Mesenteric fat pad (tissue), 1 donor: ENCODE data around the gene CYTIP. TPM values are rescaled to one million over a fixed set of nuclear protein-coding genes. Genes with fewer than 3 reads are reported as not detected.

ENCODE experiments used
- DNase-seq: peaks from one replicate; pipeline ENCODE4 v3.0.0-alpha.2; 2020; ENCODE audit warnings: low spot score
- long read RNA-seq: library from polyadenylated mRNA; unstranded; transcript quantifications from one replicate; pipeline ENCODE4 v2.0.0, GENCODE V29; 2020
- total RNA-seq: library from RNA; stranded (reverse); fragmentation: NEBNext Ultra II Directional; extraction: Animal tissue kit (Norgen Biotek cat#: 25700); gene quantifications from one replicate; pipeline ENCODE4 v1.2.1, GENCODE V29; 2021
- donor health status: DM: yes; HTN: yes; CAD: no.

Gene CYTIP
- 16.0 TPM for total RNA-seq
- long read RNA-seq, transcript CYTIP-201 (8 exons, 2,260 nt): major isoform, 28 of 31 reads
- long read RNA-seq, partial matches to known transcripts: 1 of 31 reads
- long read RNA-seq, other reads (novel, unspliced or antisense): 2 of 31 reads

GRCh38 chr2:157443795-157444640 lies at the start of gene CYTIP:
Gene CYTIP (minus strand): TSS chr2:157444089. CDS start chr2:157444020, 69 bp downstream.
- no peak for DNase-seq

DNA sequence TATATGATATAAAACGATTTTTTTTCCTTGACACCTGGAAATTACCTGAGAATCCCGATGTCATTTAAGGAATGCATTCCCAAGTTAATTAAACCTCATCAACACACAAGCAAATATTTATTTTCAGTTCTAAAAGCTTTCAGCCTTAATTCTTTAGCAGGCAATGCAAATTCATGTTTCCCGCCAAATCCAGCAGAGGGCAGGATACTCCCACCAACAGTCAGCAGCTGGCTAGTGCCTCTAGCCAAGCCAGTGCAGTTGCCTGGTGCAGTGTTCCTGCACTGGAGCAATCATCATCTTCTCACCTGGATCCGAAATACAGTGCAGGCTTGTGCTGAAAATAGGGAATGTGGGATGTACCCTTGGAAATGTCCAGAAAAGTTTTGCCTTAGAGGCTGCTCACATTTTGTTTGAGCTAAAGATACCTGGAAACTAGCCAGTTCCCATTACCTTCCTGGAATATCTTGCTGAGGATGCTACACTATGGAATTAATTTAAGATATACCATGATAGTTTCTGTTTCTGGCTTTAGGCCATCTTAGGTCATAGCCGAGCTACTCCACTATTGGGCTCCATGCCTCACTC lies 48.4 kb upstream of the CYTIP start:
- no peak for DNase-seq

GRCh38 chr2:157489983-157490382 lies 46.1 kb upstream of the CYTIP start:
- no peak for DNase-seq

DNA sequence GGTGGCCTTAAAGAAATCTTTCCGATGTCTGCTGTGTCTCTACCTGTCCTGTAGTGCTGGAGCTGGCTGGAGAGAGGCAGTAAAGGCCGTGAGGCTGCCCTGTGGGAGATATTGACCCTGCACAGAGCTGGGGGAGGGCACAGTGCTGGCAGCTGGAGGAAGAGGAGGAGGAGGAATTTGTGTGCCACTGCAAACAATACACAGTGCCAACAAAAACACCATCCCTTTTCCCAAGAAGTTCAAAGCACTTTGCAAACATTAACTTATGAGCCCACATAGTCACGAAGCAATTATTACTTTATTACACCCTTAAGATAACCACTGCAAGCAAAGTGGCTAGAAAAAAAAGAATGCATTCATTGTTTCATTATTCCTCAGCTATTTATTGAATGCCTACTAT lies 45.0 kb upstream of the CYTIP start:
- no peak for DNase-seq

GRCh38 chr2:157487747-157488146 lies 43.9 kb upstream of the CYTIP start:
- DNase-seq: no peak

- DNase-seq: no peak
These were observed 43.4 kb upstream of the CYTIP start for GRCh38 chr2:157487271-157487610.

GRCh38 chr2:157486596-157487270 lies 42.8 kb upstream of the CYTIP start:
- no peak for DNase-seq

DNA sequence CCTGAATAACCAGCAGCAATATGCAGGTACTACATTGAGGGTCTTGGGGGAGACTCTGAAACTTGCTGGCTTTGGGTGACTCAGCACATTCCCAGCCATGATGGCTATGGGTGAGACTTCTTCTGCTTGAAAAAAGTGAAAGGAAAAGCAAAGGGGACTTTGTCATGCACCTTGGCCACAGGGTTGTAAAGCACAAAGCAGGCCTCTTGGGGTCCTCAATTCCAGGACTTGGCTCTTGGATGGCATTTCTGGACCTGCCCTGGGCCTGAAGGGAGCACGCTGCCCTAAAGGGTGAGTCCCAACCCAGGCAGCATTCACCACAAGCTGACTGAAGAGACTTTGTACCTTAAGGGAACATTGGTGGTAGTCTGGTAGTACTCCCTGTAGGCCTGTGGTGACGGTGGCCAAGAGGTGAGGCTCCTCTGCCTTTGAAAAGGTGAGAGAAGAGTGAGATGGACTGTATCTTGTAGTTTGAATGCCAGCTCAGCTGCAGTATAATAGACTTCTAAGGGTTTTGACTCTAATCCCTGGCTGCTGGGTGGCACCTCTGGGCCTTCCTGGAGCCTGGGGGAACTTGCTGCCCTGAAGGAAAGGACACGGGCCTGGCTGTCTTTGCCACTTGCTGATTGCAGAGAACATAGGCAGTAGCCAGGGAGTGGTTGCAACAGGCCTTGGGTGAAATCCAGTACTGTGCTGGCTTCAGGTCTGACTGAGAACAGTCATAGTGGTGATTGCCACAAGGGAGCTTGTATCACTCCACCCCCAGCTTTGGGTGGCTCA lies 36.5 kb upstream of the CYTIP start:
- DNase-seq: no peak

GRCh38 chr2:157479081-157480027 lies 35.5 kb upstream of the CYTIP start:
- no peak for DNase-seq

GRCh38 chr2:157477919-157478318 lies 34.0 kb upstream of the CYTIP start:
- no peak for DNase-seq

DNA sequence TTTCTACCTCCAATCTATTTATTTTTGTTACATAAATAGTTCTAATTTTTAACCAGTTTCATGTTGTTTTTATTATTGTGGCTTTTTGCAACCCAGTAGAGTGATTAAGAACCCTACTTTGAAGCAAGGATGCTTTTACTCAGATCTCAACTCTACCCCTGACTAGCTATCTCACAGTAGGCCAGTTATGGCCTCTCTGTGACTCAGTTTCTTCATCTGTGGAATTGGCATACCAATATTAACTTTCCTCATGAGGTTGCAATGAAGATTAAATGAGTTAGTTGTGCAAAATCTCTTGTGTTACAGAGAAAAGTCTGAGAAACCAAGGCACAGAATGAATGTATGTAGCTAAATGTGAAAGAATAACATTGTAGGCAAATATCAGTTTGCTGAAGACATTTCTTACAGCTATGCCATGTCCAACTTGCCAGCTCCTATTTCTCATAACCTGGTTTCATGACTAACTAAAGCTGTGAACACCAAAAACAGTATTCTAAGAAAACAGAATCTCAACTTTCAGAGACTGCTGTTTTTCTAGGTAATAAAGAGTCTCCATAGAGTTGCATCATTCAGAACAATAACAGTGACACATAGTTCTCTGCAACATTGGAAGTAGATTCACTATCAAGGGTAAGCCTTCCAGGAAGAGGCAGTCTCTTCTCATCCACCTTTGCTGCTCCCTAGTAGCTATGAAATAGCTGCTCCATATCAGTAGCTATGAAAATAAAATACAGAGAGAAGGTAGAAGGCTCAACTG lies 33.2 kb upstream of the CYTIP start:
- no peak for DNase-seq

DNA sequence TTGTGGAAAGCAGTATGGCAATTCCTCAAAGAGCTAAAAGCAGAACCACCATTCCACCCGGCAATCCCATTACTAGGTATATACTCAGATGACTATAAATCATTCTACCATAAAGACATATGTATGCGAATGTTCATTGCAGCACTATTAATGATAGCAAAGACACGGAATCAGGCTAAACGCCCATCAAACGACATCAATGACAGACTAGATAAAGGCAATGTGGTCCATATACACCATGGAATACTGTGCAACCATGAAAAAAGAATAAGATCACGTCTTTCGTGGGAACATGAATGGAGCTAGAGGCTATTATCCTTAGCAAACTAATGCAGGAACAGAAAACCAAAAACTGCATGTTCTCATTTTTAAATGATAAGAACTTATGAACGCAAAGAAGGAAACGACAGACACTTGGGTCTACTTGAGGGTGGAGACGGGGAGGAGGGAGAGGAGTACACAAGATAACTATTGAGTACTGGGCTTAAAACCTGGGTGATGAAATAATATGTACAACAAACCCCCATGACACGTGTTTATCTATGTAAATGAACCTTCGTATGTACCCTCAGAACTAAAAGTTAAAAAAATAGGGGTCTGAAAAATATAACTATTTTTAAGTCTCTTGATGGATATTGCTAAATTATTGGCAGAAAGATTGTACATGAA lies 32.0 kb upstream of the CYTIP start:
- no peak for DNase-seq

DNA sequence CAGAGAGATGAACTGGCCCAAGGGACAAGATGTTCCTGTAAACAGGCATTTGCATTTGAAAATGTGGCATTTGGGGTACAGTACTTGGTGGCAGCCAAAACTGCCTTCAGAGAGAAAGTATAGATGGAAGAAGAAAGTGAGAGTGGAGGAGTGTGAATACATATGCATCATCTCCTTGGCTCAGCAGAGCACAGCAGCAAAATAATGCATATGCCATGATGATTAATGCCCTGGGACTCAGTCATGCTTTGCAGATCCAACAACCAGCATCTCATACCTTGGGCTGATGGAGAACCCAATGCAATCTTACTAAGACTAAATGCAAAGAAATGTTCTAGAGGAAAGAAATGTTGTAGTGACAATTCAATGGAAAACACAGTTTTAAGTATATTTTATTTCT lies 29.7 kb upstream of the CYTIP start:
- DNase-seq: no peak

GRCh38 chr2:157471078-157471477 lies 27.2 kb upstream of the CYTIP start:
- no peak for DNase-seq

DNA sequence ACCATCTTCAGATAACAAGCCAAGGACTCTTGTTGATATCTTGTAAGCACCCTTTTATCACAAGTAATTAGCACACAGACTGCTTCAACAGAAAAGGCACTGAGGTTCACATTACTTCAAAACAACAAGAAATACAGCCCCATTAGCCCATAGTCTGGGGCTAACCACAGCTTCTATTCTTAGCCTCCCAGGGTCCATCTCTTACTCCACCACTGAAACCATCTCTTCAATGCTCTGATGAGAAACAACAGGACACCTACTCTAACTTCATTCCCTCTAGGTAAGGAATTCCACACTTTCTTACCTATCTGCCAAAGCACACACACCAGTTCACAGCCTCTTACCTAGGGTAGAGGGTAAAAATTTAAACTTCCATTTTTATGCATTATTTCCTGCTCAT lies 26.4 kb upstream of the CYTIP start:
- DNase-seq: no peak

DNA sequence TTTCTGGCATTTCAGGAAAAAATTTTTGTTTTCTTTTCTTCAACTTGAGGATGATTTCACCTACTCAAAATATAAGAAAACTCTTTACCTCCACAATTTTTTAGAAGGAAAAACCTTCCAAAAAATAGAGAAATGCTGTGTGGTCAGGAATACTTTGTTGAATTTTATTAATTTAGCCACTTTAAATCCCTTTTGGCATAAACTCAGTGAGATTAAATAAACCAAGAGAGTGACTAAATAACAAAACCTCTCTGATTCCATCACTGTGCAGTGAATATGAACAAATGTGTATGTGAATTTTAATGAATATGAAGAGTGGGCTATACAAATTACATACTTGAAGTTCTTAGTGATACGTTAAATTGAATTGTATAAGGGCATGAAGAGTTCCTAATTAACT lies 25.8 kb upstream of the CYTIP start:
- DNase-seq: no peak

- DNase-seq: no peak
These were observed 25.2 kb upstream of the CYTIP start for GRCh38 chr2:157468931-157469708.

DNA sequence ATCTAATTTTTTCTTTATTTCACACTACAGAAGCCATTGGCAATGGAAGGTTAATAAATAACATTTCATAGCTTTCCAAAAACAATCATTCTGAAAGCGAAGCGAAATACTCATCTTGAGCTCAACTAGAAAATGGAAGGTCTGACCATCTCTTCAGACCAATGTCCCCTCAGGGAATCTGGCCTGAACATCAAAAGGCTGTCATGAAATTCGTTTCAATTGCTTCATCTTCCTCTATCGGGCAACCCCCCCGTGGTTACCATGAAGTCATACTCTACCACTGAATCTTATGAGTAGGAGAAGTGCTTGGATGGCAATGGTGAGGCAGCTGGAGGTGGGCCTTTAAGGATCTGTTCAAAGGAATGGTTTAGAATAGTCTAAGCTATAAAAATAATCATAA lies 22.9 kb upstream of the CYTIP start:
- no peak for DNase-seq
